C4-2B (cell line): Measurements from ENCODE around the gene PIM3.

Source experiments
- ZFX ChIP-seq: fragments of 450-650 bp; IDR thresholded peaks from 2 replicates; pipeline ENCODE4 v1.6.1; 2017
- TF ChIP-seq, protein P1 (sequence below): fragments of 450-650 bp; conservative IDR thresholded peaks from 2 replicates; pipeline ENCODE4 v1.5.1; 2017; ENCODE audit warnings: mild to moderate bottlenecking

DNA sequence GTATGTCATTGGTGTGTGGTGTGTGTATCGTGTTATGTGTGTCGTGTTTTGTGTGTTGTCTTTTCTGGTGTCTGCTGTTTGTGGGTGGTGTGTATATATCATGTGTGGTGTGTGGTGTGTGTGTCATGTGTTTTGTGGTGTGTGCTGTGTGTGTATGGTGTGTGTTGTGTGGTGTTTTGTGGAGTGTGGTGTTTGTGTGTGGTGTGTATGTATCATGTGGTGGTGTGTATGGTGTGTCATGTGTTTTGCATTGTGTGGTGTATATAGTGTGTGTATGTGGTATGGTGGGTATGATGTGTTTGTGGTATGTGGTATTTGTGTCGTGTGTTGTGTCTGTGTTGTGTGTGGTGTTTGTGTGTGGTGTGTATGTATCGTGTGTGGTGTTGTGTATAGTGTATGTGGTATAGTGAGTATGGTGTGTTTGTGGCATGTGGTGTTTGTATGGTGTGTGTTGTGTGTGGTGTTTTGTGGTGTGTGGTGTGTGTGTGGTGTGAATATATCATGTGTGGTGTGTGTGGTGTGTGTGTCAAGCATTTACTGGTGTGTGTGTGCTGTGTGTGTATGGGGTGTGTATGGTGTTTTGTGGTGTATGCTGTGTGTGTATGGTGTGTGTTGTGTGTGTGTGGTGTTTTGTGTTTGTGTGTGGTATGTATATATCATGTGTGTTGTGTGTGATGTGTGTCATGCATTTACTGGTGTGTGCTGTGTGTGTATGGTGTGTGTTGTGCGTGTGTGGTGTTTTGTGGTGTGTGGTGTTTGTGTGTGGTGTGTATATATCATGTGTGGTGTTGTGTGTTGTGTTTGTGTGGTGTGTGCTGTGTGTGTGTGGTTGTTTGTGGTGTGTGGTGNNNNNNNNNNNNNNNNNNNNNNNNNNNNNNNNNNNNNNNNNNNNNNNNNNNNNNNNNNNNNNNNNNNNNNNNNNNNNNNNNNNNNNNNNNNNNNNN, 12.7 kb downstream of the PIM3 start:
- TF ChIP-seq, protein P1, sequence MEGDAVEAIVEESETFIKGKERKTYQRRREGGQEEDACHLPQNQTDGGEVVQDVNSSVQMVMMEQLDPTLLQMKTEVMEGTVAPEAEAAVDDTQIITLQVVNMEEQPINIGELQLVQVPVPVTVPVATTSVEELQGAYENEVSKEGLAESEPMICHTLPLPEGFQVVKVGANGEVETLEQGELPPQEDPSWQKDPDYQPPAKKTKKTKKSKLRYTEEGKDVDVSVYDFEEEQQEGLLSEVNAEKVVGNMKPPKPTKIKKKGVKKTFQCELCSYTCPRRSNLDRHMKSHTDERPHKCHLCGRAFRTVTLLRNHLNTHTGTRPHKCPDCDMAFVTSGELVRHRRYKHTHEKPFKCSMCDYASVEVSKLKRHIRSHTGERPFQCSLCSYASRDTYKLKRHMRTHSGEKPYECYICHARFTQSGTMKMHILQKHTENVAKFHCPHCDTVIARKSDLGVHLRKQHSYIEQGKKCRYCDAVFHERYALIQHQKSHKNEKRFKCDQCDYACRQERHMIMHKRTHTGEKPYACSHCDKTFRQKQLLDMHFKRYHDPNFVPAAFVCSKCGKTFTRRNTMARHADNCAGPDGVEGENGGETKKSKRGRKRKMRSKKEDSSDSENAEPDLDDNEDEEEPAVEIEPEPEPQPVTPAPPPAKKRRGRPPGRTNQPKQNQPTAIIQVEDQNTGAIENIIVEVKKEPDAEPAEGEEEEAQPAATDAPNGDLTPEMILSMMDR: no peak
- no peak for TF ChIP-seq ZFX
